IMR-90 (cell line): ENCODE results near the gene GJE1. TPM values are rescaled to one million over a fixed set of nuclear protein-coding genes. Genes with fewer than 3 reads are reported as not detected.

Experiments used
- ATAC-seq: fragments of 200-7000 bp; cut with Tn5 transposase; 2 replicates; pipeline ENCODE4 v1.9.1; 2020; ENCODE audit warnings: low read depth, mild to moderate bottlenecking, moderate library complexity
- BruUV-seq: library from RNA; stranded (reverse); fragments of 400-500 nt; replicated peaks from 2 replicates; lab custom pipeline; 2021; lab: Mats Ljungman, UMichigan
- CTCF ChIA-PET: fragments of 300-600 bp; formaldehyde crosslinking; extraction: SDS; loops from one replicate; lab custom pipeline; 2021; ENCODE audit warnings: antibody characterized with exemption; lab: Yijun Ruan, JAX
- POLR2A ChIA-PET: fragments of 300-600 bp; sonication (Branson Sonifier 250); formaldehyde crosslinking; loops from one replicate; lab custom pipeline; 2022; ENCODE audit warnings: antibody characterized with exemption; ENCODE audit not compliant: unreplicated experiment; lab: Charles Lee
- DNase-seq: peaks from one replicate; pipeline ENCODE4 v3.0.0; 2013
- H2AFZ ChIP-seq: replicated peaks from 2 replicates; pipeline ENCODE3; 2013; ENCODE audit warnings: low read length, mild to moderate bottlenecking; ENCODE audit not compliant: poor library complexity
- H2AK5ac ChIP-seq: 2 replicates; pipeline ENCODE4 v1.6.1; 2013; ENCODE audit warnings: low read depth, low read length, inconsistent platforms
- H2AK9ac ChIP-seq: replicated peaks from 2 replicates; pipeline ENCODE3; 2013; ENCODE audit warnings: mild to moderate bottlenecking, low read depth, low read length, moderate library complexity; ENCODE audit not compliant: poor library complexity
- H2BK120ac ChIP-seq: 2 replicates; pipeline ENCODE4 v1.6.1; 2013; ENCODE audit warnings: low read depth, low read length, inconsistent platforms
- H2BK15ac ChIP-seq: 3 replicates; pipeline ENCODE4 v1.6.1; 2013; ENCODE audit warnings: low read depth, low read length, inconsistent platforms
- H2BK20ac ChIP-seq: 2 replicates; pipeline ENCODE4 v1.6.1; 2013; ENCODE audit warnings: low read depth, mild to moderate bottlenecking, inconsistent platforms, low read length, moderate library complexity
- H2BK5ac ChIP-seq: 2 replicates; pipeline ENCODE4 v1.6.1; 2013; ENCODE audit warnings: mild to moderate bottlenecking, low read depth, low read length, inconsistent platforms; ENCODE audit not compliant: poor library complexity, severe bottlenecking
- H3K14ac ChIP-seq: replicated peaks from 2 replicates; pipeline ENCODE4 v1.6.1; 2013; ENCODE audit warnings: low read depth, low read length, inconsistent platforms
- H3K18ac ChIP-seq: 2 replicates; pipeline ENCODE4 v1.6.1; 2013; ENCODE audit warnings: low read depth, low read length, control low read depth
- H3K23ac ChIP-seq: 2 replicates; pipeline ENCODE4 v1.6.1; 2013; ENCODE audit warnings: low read depth, low read length, inconsistent platforms
- H3K27ac ChIP-seq: 2 replicates; pipeline ENCODE4 v1.5.1; 2013; ENCODE audit warnings: mild to moderate bottlenecking, control low read depth, low read length; ENCODE audit not compliant: insufficient read depth
- H3K27me3 ChIP-seq: 2 replicates; pipeline ENCODE4 v1.6.1; 2013; ENCODE audit warnings: low read length; ENCODE audit not compliant: control insufficient read depth, insufficient read depth
- H3K36me3 ChIP-seq: 2 replicates; pipeline ENCODE4 v1.6.1; 2013; ENCODE audit warnings: low read length, mixed read lengths; ENCODE audit not compliant: control insufficient read depth, insufficient read depth
- H3K4ac ChIP-seq: 2 replicates; pipeline ENCODE4 v1.6.1; 2013; ENCODE audit warnings: low read depth, low read length, inconsistent platforms
- H3K4me1 ChIP-seq: 2 replicates; pipeline ENCODE4 v1.6.1; 2013; ENCODE audit warnings: low read length, mixed read lengths; ENCODE audit not compliant: control insufficient read depth, insufficient read depth
- H3K4me2 ChIP-seq: 2 replicates; pipeline ENCODE4 v1.6.1; 2013; ENCODE audit warnings: low read depth, mild to moderate bottlenecking, control low read depth, low read length, moderate library complexity
- H3K4me3 ChIP-seq: 2 replicates; pipeline ENCODE4 v1.5.1; 2013; ENCODE audit warnings: low read depth, mild to moderate bottlenecking, control low read depth, low read length, moderate library complexity; ENCODE audit not compliant: insufficient read depth
- H3K56ac ChIP-seq: 2 replicates; pipeline ENCODE4 v1.6.1; 2013; ENCODE audit warnings: low read length, inconsistent platforms; ENCODE audit not compliant: insufficient read depth; ENCODE audit errors: extremely low read depth
- H3K79me1 ChIP-seq, 2 experiments: 2 replicates each; pipeline ENCODE4 v1.6.1; 2013; ENCODE audit warnings: low read length in 2 of 2, inconsistent platforms in 1 of 2, low read depth in 1 of 2
- H3K9ac ChIP-seq: 2 replicates; pipeline ENCODE4 v1.6.1; 2013; ENCODE audit warnings: low read depth, low read length, control low read depth
- H3K9me1 ChIP-seq: 2 replicates; pipeline ENCODE4 v1.6.1; 2013; ENCODE audit warnings: low read length, inconsistent platforms; ENCODE audit not compliant: insufficient read depth
- H3K9me3 ChIP-seq: 2 replicates; pipeline ENCODE4 v1.6.1; 2013; ENCODE audit warnings: low read length; ENCODE audit not compliant: control insufficient read depth, insufficient read depth
- H4K20me1 ChIP-seq: 2 replicates; pipeline ENCODE4 v1.6.1; 2013; ENCODE audit warnings: low read length, inconsistent platforms; ENCODE audit not compliant: insufficient read depth
- H4K5ac ChIP-seq: 2 replicates; pipeline ENCODE4 v1.6.1; 2013; ENCODE audit warnings: mild to moderate bottlenecking, low read depth, low read length, control low read depth
- H4K8ac ChIP-seq, 2 experiments: 2 replicates each; pipeline ENCODE4 v1.6.1; 2013; ENCODE audit warnings: low read depth in 2 of 2, low read length in 2 of 2, control low read depth in 1 of 2, inconsistent platforms in 1 of 2
- H4K91ac ChIP-seq: 2 replicates; pipeline ENCODE4 v1.6.1; 2013; ENCODE audit warnings: low read depth, low read length, inconsistent platforms; ENCODE audit not compliant: insufficient read depth
- CEBPB ChIP-seq: IDR thresholded peaks from 2 replicates; pipeline ENCODE4 v1.6.1; 2012; ENCODE audit warnings: low read depth, low read length, improper control_type of control experiment
- CHD1 ChIP-seq: IDR thresholded peaks from 2 replicates; pipeline ENCODE4 v1.6.1; 2012; ENCODE audit warnings: low read depth, low read length, improper control_type of control experiment
- MAZ ChIP-seq: IDR thresholded peaks from 2 replicates; pipeline ENCODE4 v1.6.1; 2012; ENCODE audit warnings: low read depth, mild to moderate bottlenecking, low read length, improper control_type of control experiment, moderate library complexity, borderline replicate concordance
- NFE2L2 ChIP-seq: fragments of 150-350 bp; IDR thresholded peaks from 2 replicates; pipeline ENCODE4 v1.6.1; 2016; ENCODE audit warnings: low read depth, mild to moderate bottlenecking, low read length
- RAD21 ChIP-seq: IDR thresholded peaks from 2 replicates; pipeline ENCODE4 v1.6.1; 2012; ENCODE audit warnings: low read length, improper control_type of control experiment
- RCOR1 ChIP-seq: IDR thresholded peaks from 2 replicates; pipeline ENCODE4 v1.6.1; 2012; ENCODE audit warnings: mild to moderate bottlenecking, low read length, improper control_type of control experiment; ENCODE audit not compliant: insufficient replicate concordance
- SMC3 ChIP-seq: fragments of 150-350 bp; IDR thresholded peaks from 2 replicates; pipeline ENCODE4 v1.6.1; 2016; ENCODE audit warnings: low read depth, mild to moderate bottlenecking, antibody characterized with exemption, low read length, moderate library complexity
- dilution Hi-C: fragments of 300-500 bp; cut with HindIII; formaldehyde crosslinking; loops from one replicate; pipeline ENCODE4 v1.14.3; 2018; ENCODE audit warnings: low sequenced_read_pairs; ENCODE audit not compliant: unreplicated experiment
- in situ Hi-C: fragments of 300-500 bp; cut with MboI; formaldehyde crosslinking; loops from 3 replicates; pipeline ENCODE4 v1.14.3; 2019; ENCODE audit warnings: low sequenced_read_pairs, inconsistent platforms, mixed read lengths
- intact Hi-C: fragments of 100-400 bp; cut with micrococcal nuclease; formaldehyde crosslinking; loops from 2 replicates; pipeline ENCODE4 v1.10.0; 2022
- polyA plus RNA-seq, 3 experiments: library from polyadenylated mRNA; depleted of rRNA; stranded (reverse); fragments of >200 nt; gene quantifications; 2 replicates each; pipeline ENCODE4 v1.2.3, GENCODE V29; 2012; ENCODE audit warnings: low replicate concordance in 1 of 3
- total RNA-seq: library from RNA; depleted of rRNA; stranded (reverse); fragments of >200 nt; gene quantifications from 2 replicates; pipeline ENCODE4 v1.2.3, GENCODE V29; 2012
- TF ChIP-seq, protein P1 (sequence below): fragments of 150-350 bp; IDR thresholded peaks from 2 replicates; pipeline ENCODE4 v1.6.1; 2016; ENCODE audit warnings: low read depth, mild to moderate bottlenecking, low read length, moderate library complexity, borderline replicate concordance

GJE1 gene
- total and polyA plus RNA-seq, 2 of the 4 experiments (the other 2 are of a cell fraction) = not detected

DNA sequence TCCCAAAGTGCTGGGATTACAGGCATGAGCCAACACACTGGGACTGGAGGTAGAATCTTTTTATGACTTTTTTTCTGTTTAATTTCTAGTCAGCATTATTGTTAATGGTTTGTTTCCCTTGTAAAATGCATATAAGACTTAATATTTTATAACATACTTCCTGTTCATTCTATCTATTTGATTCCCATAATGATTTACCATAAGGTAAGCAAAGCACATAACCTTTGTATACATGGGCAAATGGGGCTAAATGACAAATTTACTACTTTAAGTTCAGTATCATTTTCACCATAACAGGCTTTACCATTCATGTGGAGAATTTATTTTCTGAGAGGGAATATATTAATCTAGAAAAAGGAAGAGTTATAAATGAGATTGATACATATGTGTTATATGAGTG lies 38.6 kb downstream of the GJE1 start:
- ChIA-PET POLR2A (no interaction called here), CTCF (interaction anchor here (0.5 kb wide), 1 partner anchor 15 kb away, joined by 3 read pairs; no protein-coding TSS in a partner anchor)
- Histone ChIP-seq H3K14ac (no peak overlapping the region), H3K36me3 (peaks cover 22% of the 10 kb centered on the region), H2AK9ac (no peak overlapping the region), H4K5ac (no peak overlapping the region), H3K27me3 (no peaks in the 10 kb centered on the region), H3K9me3 (no peaks in the 10 kb centered on the region), H3K23ac (no peak overlapping the region), H3K4ac (no peak overlapping the region), H4K8ac (no peak overlapping the region), H3K27ac (no peak overlapping the region), H2BK20ac (no peak overlapping the region), H3K56ac (no peak overlapping the region), H2BK5ac (no peak overlapping the region), H2BK15ac (no peak overlapping the region), H3K9me1 (peaks cover 3% of the 10 kb centered on the region), H3K4me2 (no peak overlapping the region), H3K9ac (no peak overlapping the region), H2BK120ac (no peak overlapping the region), H4K20me1 (no peaks in the 10 kb centered on the region), H3K79me1 (peaks cover 7 to 14% of the 10 kb centered on the region in 2 experiments; a peak in 3 of 4 replicates), H3K18ac (no peak overlapping the region), H3K4me3 (no peak overlapping the region), H2AFZ (no peak overlapping the region), H2AK5ac (no peak overlapping the region), H4K91ac (no peak overlapping the region), H3K4me1 (no peaks in the 10 kb centered on the region)
- in situ Hi-C loops = no loop called here
- no peak for ATAC-seq
- TF ChIP-seq RCOR1 (no peak), NFE2L2 (no peak), SMC3 (no peak), CHD1 (no peak), CEBPB (no peak), MAZ (no peak), RAD21 (no peak)
- TF ChIP-seq, protein P1, sequence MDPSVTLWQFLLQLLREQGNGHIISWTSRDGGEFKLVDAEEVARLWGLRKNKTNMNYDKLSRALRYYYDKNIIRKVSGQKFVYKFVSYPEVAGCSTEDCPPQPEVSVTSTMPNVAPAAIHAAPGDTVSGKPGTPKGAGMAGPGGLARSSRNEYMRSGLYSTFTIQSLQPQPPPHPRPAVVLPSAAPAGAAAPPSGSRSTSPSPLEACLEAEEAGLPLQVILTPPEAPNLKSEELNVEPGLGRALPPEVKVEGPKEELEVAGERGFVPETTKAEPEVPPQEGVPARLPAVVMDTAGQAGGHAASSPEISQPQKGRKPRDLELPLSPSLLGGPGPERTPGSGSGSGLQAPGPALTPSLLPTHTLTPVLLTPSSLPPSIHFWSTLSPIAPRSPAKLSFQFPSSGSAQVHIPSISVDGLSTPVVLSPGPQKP = no peak
- no TSS peak for BruUV-seq
- intact Hi-C loops = no loop called here
- dilution Hi-C loops = no loop called here
- DNase-seq = no peak
